AG10803 (cell line): Measurements from ENCODE around the gene MMP11.

ENCODE experiments used
- DNase-seq: peaks from one replicate; pipeline ENCODE4 v3.0.0; 2010; ENCODE audit warnings: low read depth
- H3K4me3 ChIP-seq: 2 replicates; pipeline ENCODE4 v1.5.1; 2011; ENCODE audit warnings: mild to moderate bottlenecking, low read length, control low read depth
- TF ChIP-seq, protein P1 (sequence below): conservative IDR thresholded peaks from 2 replicates; pipeline ENCODE4 v1.5.1; 2011; ENCODE audit warnings: mild to moderate bottlenecking, low read length, control low read depth, inconsistent platforms

The MMP11 gene

DNA sequence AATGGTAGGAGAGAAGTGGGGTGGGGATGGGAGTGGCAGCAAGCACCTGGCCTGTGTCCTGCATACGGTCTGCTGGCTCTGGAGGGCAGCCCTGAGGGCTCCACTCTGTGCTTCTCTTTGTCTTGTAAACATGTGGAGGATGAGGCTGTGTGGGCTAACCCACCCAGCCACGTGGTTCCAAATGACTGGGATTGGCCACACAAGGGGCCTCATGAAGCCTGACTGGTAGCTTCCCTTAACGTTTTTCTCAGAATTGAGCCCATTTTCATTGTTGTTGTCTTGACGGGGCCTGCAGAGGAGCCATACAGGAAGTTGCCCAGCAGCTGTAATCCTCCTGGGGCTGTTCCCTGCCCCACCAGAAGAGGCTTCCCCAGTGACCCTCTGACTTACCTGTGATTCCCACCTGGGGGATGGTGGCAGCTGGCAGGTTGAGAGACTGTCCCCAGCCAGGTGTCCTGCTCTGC, 48.1 kb downstream of the MMP11 start:
- no peak overlapping the region for H3K4me3 ChIP-seq
- TF ChIP-seq, protein P1, sequence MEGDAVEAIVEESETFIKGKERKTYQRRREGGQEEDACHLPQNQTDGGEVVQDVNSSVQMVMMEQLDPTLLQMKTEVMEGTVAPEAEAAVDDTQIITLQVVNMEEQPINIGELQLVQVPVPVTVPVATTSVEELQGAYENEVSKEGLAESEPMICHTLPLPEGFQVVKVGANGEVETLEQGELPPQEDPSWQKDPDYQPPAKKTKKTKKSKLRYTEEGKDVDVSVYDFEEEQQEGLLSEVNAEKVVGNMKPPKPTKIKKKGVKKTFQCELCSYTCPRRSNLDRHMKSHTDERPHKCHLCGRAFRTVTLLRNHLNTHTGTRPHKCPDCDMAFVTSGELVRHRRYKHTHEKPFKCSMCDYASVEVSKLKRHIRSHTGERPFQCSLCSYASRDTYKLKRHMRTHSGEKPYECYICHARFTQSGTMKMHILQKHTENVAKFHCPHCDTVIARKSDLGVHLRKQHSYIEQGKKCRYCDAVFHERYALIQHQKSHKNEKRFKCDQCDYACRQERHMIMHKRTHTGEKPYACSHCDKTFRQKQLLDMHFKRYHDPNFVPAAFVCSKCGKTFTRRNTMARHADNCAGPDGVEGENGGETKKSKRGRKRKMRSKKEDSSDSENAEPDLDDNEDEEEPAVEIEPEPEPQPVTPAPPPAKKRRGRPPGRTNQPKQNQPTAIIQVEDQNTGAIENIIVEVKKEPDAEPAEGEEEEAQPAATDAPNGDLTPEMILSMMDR: no peak
- DNase-seq: no peak

GRCh38 chr22:23822101-23822671, 49.5 kb downstream of the MMP11 start:
- H3K4me3 ChIP-seq: no peak overlapping the region
- DNase-seq: no peak
- TF ChIP-seq, protein P1: no peak

GRCh38 chr22:23823331-23823791, 50.7 kb downstream of the MMP11 start:
- TF ChIP-seq, protein P1: no peak
- DNase-seq: no peak
- H3K4me3 ChIP-seq: no peak overlapping the region

- H3K4me3 ChIP-seq: no peak overlapping the region
- no peak for DNase-seq
- TF ChIP-seq, protein P1: no peak
Measured at GRCh38 chr22:23824476-23825245, 52.0 kb downstream of the MMP11 start.

GRCh38 chr22:23825246-23825905, 52.7 kb downstream of the MMP11 start:
- no peak overlapping the region for H3K4me3 ChIP-seq
- TF ChIP-seq, protein P1: no peak
- no peak for DNase-seq

DNA sequence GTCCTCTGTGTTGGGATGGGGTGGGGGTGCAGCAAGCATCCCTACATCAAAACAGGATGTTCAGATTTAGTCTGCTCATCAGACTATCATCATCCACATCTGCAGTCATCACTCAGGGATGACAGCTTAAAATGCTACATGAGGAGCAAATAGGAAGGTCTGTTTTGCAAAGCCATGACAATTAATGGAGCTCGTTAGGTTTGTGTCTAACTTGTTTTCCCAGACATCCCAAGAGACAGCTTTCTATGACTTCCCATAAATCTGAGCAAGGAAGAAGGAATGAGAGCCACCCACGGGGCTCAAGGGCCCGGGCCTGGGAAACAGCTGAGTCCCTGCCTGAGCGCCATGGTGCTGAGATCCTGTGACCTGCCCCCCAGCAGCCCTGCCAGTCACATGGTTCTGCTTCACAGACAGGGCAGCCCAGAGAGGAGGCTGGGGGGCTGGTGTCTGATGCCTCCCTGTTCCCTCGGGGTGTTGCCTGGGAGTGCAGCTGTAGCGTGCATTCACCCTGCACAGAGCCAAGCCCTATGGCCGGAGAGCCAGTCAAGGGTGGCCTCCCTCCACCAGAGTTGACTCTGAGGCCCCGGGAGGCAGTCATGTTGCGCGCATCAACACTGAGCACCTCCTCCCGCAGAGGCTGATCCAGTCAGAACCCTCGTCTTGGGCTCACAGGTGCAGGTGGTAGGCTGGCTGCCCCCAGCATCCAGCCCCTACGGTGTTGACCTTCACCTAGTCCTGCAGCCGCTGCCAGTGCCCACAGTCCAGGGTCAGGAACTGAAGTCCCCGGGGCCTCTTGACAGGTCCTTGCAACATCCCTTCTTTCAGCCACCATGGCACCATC, 54.1 kb downstream of the MMP11 start:
- TF ChIP-seq, protein P1: no peak
- DNase-seq: peak; percentile 75
- no peak overlapping the region for H3K4me3 ChIP-seq
